A549 (cell line): ENCODE measurements around the gene CCT2. TPM values are rescaled to one million over a fixed set of nuclear protein-coding genes. Genes with fewer than 3 reads are reported as not detected.
A peak's percentile ranks its signal among the peaks of the same experiment; 100 is the strongest.

Source experiments
- ATAC-seq, 2 experiments: fragments of 200-7000 bp in 1 of 2; fragments of >200 bp in 1 of 2; cut with Nextera tagmentation in 1 of 2; cut with Tn5 transposase in 1 of 2; 3 replicates each; pipeline versions ENCODE4 v1.8.0 to v1.9.1; 2018 to 2020; ENCODE audit warnings: mild to moderate bottlenecking in 1 of 2, moderate library complexity in 1 of 2
- CTCF ChIA-PET: fragments of 300-600 bp; sonication (Branson Sonifier 250); formaldehyde crosslinking; extraction: SDS; loops from one replicate; lab custom pipeline; 2021; ENCODE audit warnings: antibody characterized with exemption, inconsistent platforms; lab: Yijun Ruan, JAX
- POLR2A ChIA-PET: fragments of 350-600 bp; formaldehyde crosslinking; extraction: SDS; loops from one replicate; lab custom pipeline; 2021; ENCODE audit warnings: antibody characterized with exemption, inconsistent platforms; lab: Yijun Ruan, JAX
- DNase-seq, 2 experiments: peaks; one replicate each; pipeline versions ENCODE4 v3.0.0 to v3.0.0-alpha.2; 2011 to 2016; ENCODE audit warnings: low read depth in 1 of 2, low spot score in 1 of 2
- FAIRE-seq: peaks from 2 replicates; lab custom pipeline; 2011; peaks lifted over from hg19 to GRCh38; lab: Jason Lieb, UNC
- H3K27ac ChIP-seq, 2 experiments: fragments of >200 bp; sonication (Bioruptor Twin); formaldehyde crosslinking; 3 replicates each; pipeline ENCODE4 v1.5.1; 2016 to 2017
- H3K4me1 ChIP-seq: fragments of >200 bp; sonication (Bioruptor Twin); formaldehyde crosslinking; 3 replicates; pipeline ENCODE4 v1.6.1; 2016
- H3K4me2 ChIP-seq: fragments of >200 bp; sonication (Bioruptor Twin); formaldehyde crosslinking; 3 replicates; pipeline ENCODE4 v1.6.1; 2016
- H3K4me3 ChIP-seq: fragments of >200 bp; sonication (Bioruptor Twin); formaldehyde crosslinking; 3 replicates; pipeline ENCODE4 v1.5.1; 2016
- H3K9me3 ChIP-seq: fragments of >200 bp; sonication (Bioruptor Twin); formaldehyde crosslinking; 3 replicates; pipeline ENCODE4 v1.6.1; 2016
- ATOH8 ChIP-seq: fragments of 250-450 bp; sonication (Bioruptor Pico); IDR thresholded peaks from 2 replicates; pipeline ENCODE4 v1.5.0; 2020; ENCODE audit warnings: low read depth, mild to moderate bottlenecking, moderate library complexity
- BCL3 ChIP-seq: fragments of >200 bp; sonication (Bioruptor Twin); formaldehyde crosslinking; IDR thresholded peaks from 3 replicates; pipeline ENCODE4 v1.6.1; 2016
- CBX2 ChIP-seq: fragments of 200-600 bp; sonication (generic); IDR thresholded peaks from 2 replicates; pipeline ENCODE4 v1.6.1; 2016; ENCODE audit warnings: low read depth, mild to moderate bottlenecking, borderline replicate concordance
- CEBPB ChIP-seq, 2 experiments: fragments of >200 bp in 1 of 2; sonication (Bioruptor Twin) in 1 of 2; formaldehyde crosslinking in 1 of 2; IDR thresholded peaks; 2 replicates each; pipeline ENCODE4 v1.6.1; 2012 to 2016
- CHD4 ChIP-seq: fragments of 200-600 bp; sonication (generic); IDR thresholded peaks from 2 replicates; pipeline ENCODE4 v1.6.1; 2016; ENCODE audit warnings: antibody characterized with exemption, mild to moderate bottlenecking, borderline replicate concordance
- EHF ChIP-seq: fragments of 250-450 bp; sonication (Bioruptor Pico); IDR thresholded peaks from 2 replicates; pipeline ENCODE4 v1.5.0; 2020; ENCODE audit warnings: mild to moderate bottlenecking
- EHMT2 ChIP-seq: fragments of 200-600 bp; sonication (generic); IDR thresholded peaks from 2 replicates; pipeline ENCODE4 v1.6.1; 2016; ENCODE audit warnings: antibody characterized with exemption, low read depth, mild to moderate bottlenecking, moderate library complexity
- FOSB ChIP-seq: fragments of 250-450 bp; sonication (Bioruptor Pico); IDR thresholded peaks from 2 replicates; pipeline ENCODE4 v1.5.0; 2020; ENCODE audit warnings: mild to moderate bottlenecking, moderate library complexity
- FOSL2 ChIP-seq, 2 experiments: fragments of 450-650 bp in 1 of 2; fragments of >200 bp in 1 of 2; sonication (Bioruptor Twin) in 1 of 2; formaldehyde crosslinking; IDR thresholded peaks; 2 replicates each; pipeline versions ENCODE4 v1.5.0 to v1.6.1; 2016 to 2020; ENCODE audit warnings: mild to moderate bottlenecking in 1 of 2, moderate library complexity in 1 of 2
- FOXS1 ChIP-seq: fragments of 250-450 bp; sonication (Bioruptor Pico); IDR thresholded peaks from 2 replicates; pipeline ENCODE4 v1.5.0; 2020; ENCODE audit warnings: mild to moderate bottlenecking, moderate library complexity
- HDAC2 ChIP-seq: fragments of 200-600 bp; sonication (generic); IDR thresholded peaks from 2 replicates; pipeline ENCODE4 v1.6.1; 2016
- HEYL ChIP-seq: fragments of 250-450 bp; sonication (Bioruptor Pico); IDR thresholded peaks from 2 replicates; pipeline ENCODE4 v1.8.0; 2021; ENCODE audit warnings: mild to moderate bottlenecking, moderate library complexity
- HOXA7 ChIP-seq: fragments of 250-450 bp; sonication (Bioruptor Pico); IDR thresholded peaks from 2 replicates; pipeline ENCODE4 v1.5.0; 2020; ENCODE audit warnings: mild to moderate bottlenecking, moderate library complexity
- HOXB13 ChIP-seq: fragments of 250-450 bp; sonication (Bioruptor Pico); IDR thresholded peaks from 2 replicates; pipeline ENCODE4 v1.5.0; 2020; ENCODE audit warnings: low read depth, mild to moderate bottlenecking, moderate library complexity
- HOXB5 ChIP-seq: fragments of 250-450 bp; sonication (Bioruptor Pico); IDR thresholded peaks from 2 replicates; pipeline ENCODE4 v1.5.0; 2020; ENCODE audit warnings: mild to moderate bottlenecking, moderate library complexity
- JUN ChIP-seq, 2 experiments: fragments of >200 bp; sonication (Bioruptor Twin); formaldehyde crosslinking; IDR thresholded peaks; 2 replicates in 1 of 2; 3 replicates in 1 of 2; pipeline ENCODE4 v1.6.1; 2016 to 2017
- JUNB ChIP-seq: fragments of >200 bp; sonication (Bioruptor Twin); formaldehyde crosslinking; IDR thresholded peaks from 2 replicates; pipeline ENCODE4 v1.6.1; 2016
- KDM1A ChIP-seq: fragments of 200-600 bp; sonication (generic); IDR thresholded peaks from 2 replicates; pipeline ENCODE4 v1.6.1; 2016; ENCODE audit warnings: low read depth, mild to moderate bottlenecking
- MAFK ChIP-seq: fragments of 450-650 bp; IDR thresholded peaks from 2 replicates; pipeline ENCODE4 v1.6.1; 2014; ENCODE audit not compliant: partially characterized antibody
- MAZ ChIP-seq: fragments of 150-350 bp; IDR thresholded peaks from 2 replicates; pipeline ENCODE4 v1.6.1; 2014; ENCODE audit warnings: antibody characterized with exemption, low read depth, low read length, borderline replicate concordance
- MYC ChIP-seq: IDR thresholded peaks from 2 replicates; pipeline ENCODE4 v1.6.1; 2012; ENCODE audit warnings: mild to moderate bottlenecking, inconsistent platforms, low read length, improper control_type of control experiment, borderline replicate concordance
- POLR2AphosphoS2 ChIP-seq: conservative IDR thresholded peaks from 2 replicates; pipeline ENCODE4 v1.6.1; 2012; ENCODE audit warnings: low read length, improper control_type of control experiment, inconsistent platforms
- RAD21 ChIP-seq, 2 experiments: fragments of >200 bp in 1 of 2; sonication (Bioruptor Twin) in 1 of 2; formaldehyde crosslinking in 1 of 2; IDR thresholded peaks in 1 of 2; conservative IDR thresholded peaks in 1 of 2; 2 replicates in 1 of 2; 3 replicates in 1 of 2; pipeline ENCODE4 v1.6.1; 2012 to 2018; ENCODE audit warnings: inconsistent platforms in 1 of 2
- RARB ChIP-seq: fragments of 250-450 bp; sonication (Bioruptor Pico); IDR thresholded peaks from 2 replicates; pipeline ENCODE4 v1.8.0; 2021; ENCODE audit warnings: mild to moderate bottlenecking, moderate library complexity
- RCOR1 ChIP-seq: fragments of 150-350 bp; IDR thresholded peaks from 2 replicates; pipeline ENCODE4 v1.6.1; 2014; ENCODE audit warnings: antibody characterized with exemption, low read length, low read depth
- REST ChIP-seq: fragments of 200-600 bp; sonication (generic); IDR thresholded peaks from 2 replicates; pipeline ENCODE4 v1.6.1; 2016; ENCODE audit warnings: antibody characterized with exemption, mild to moderate bottlenecking, moderate library complexity
- RFX5 ChIP-seq: fragments of 450-650 bp; IDR thresholded peaks from 2 replicates; pipeline ENCODE4 v1.7.1; 2014; ENCODE audit warnings: antibody characterized with exemption, mild to moderate bottlenecking, moderate library complexity
- SMC3 ChIP-seq: fragments of >200 bp; sonication (Bioruptor Twin); formaldehyde crosslinking; IDR thresholded peaks from 3 replicates; pipeline ENCODE4 v1.6.1; 2018; ENCODE audit warnings: inconsistent platforms
- TFCP2L1 ChIP-seq: fragments of 250-450 bp; sonication (Bioruptor Pico); IDR thresholded peaks from 2 replicates; pipeline ENCODE4 v1.5.0; 2021; ENCODE audit warnings: mild to moderate bottlenecking
- USF2 ChIP-seq: fragments of 450-650 bp; IDR thresholded peaks from 2 replicates; pipeline ENCODE4 v1.6.1; 2014; ENCODE audit warnings: antibody characterized with exemption
- ZFP36 ChIP-seq: fragments of 450-650 bp; IDR thresholded peaks from 2 replicates; pipeline ENCODE4 v1.6.1; 2014; ENCODE audit warnings: borderline replicate concordance; ENCODE audit not compliant: partially characterized antibody
- ZNF302 ChIP-seq: fragments of 250-450 bp; sonication (Bioruptor Pico); IDR thresholded peaks from 2 replicates; pipeline ENCODE4 v1.9.0; 2021; ENCODE audit warnings: inconsistent platforms, mild to moderate bottlenecking, moderate library complexity
- WGBS: methylation state at CpG from one replicate; pipeline ENCODE4 v1.1.6; 2017; ENCODE audit errors: missing lambda C conversion rate; 5-methylcytosine and 5-hydroxymethylcytosine counted together
- polyA minus RNA-seq: library from RNA; depleted of rRNA, polyadenylated mRNA; stranded (reverse); fragments of >200 nt; gene quantifications from 2 replicates; pipeline ENCODE4 v1.2.3, GENCODE V29; 2011; rRNA and poly(A)+ RNA removed
- polyA plus RNA-seq, 4 experiments: library from polyadenylated mRNA; depleted of rRNA in 3 of 4; stranded (reverse); fragments of >200 nt; fragmentation: RNase III in 1 of 4; extraction: RNeasy Plus Mini Kit Qiagen cat#74134 plus additional on column Dnase treatment in 1 of 4; gene quantifications; 2 replicates in 3 of 4; 3 replicates in 1 of 4; pipeline ENCODE4 v1.2.3, GENCODE V29; 2011 to 2017

The CCT2 gene
- 492 and 548 TPM in 2 replicates for polyA plus RNA-seq (2011; rRNA removed)
- polyA plus RNA-seq (2012; cell fraction: cytosol; rRNA removed): 329 and 423 TPM in 2 replicates
- polyA plus RNA-seq (2012; cell fraction: nucleus; rRNA removed): 206 and 252 TPM in 2 replicates
- polyA plus RNA-seq (2017; fragmentation: RNase III; extraction: RNeasy Plus Mini Kit Qiagen cat#74134 plus additional on column Dnase treatment): 437 to 442 TPM (median 441 TPM) in 3 replicates
- polyA minus RNA-seq: 292 and 323 TPM in 2 replicates

GRCh38 chr12:69585189-69586062 lies at the start of gene CCT2:
CCT2 (plus strand) TSS chr12:69585459; CDS start chr12:69585522, 63 bp downstream.
- Histone ChIP-seq H3K4me3 (peak within 1 kb of the TSS; percentile 90), H3K9me3 (no peaks in the 10 kb centered on the region), H3K4me1 (peaks cover 10% of the 10 kb centered on the region), H3K27ac (peak within 1 kb of the TSS; percentile 96 to 97), H3K4me2 (peak within 1 kb of the TSS; percentile 88)
- peak; percentile 91 to 96 for DNase-seq
- POLR2A ChIA-PET: interaction anchor here (0.5 to 1.4 kb wide), 11 partner anchors 9 to 196 kb away, joined by 3 to 7 read pairs (median 3); partner anchors contain the start of genes FRS2 and LRRC10
- FAIRE-seq: no peak
- 2% methylated on average over 55 of the region's 63 CpGs for WGBS
- ATAC-seq: peak; percentile 94 to 97
- CTCF ChIA-PET: interaction anchor here (0.8 to 4.2 kb wide), 7 partner anchors 13 to 274 kb away, joined by 3 to 23 read pairs (median 3); no protein-coding TSS in a partner anchor
- TF ChIP-seq KDM1A (no peak), FOSB (CRISPR knock-in tag) (peak; percentile 70; the same call in 1 of the 2 replicates), CEBPB (IDR thresholded peaks at IDR 0.05) (no peak), RCOR1 (no peak), EHMT2 (no peak), MAZ (no peak), FOSL2 (IDR thresholded peaks at IDR 0.05) (no peak), FOSL2 (CRISPR knock-in tag; IDR thresholded peaks at IDR 0.05) (0 out of 2 replicates have a peak, but pooled peaks have one; percentile 18), SMC3 (no peak; the same call in 1 of the 3 replicates), CHD4 (no peak), HOXB5 (CRISPR knock-in tag) (0 out of 2 replicates have a peak, but pooled peaks have one; percentile 51), HEYL (CRISPR knock-in tag) (no peak), HDAC2 (no peak), HOXB13 (0 out of 2 replicates have a peak, but pooled peaks have one; percentile 52), CBX2 (no peak), USF2 (0 out of 2 replicates have a peak, but pooled peaks have one; percentile 5), REST (peak; percentile 10; the same call in 1 of the 2 replicates), ZFP36 (no peak), HOXA7 (CRISPR knock-in tag) (0 out of 2 replicates have a peak, but pooled peaks have one; percentile 34), POLR2AphosphoS2 (0 out of 2 replicates have a peak, but pooled peaks have one; percentile 53), ZNF302 (no peak), BCL3 (peak; percentile 95; the same call in 2 of the 3 replicates), ATOH8 (CRISPR knock-in tag) (no peak), FOXS1 (0 out of 2 replicates have a peak, but pooled peaks have one; percentile 69), JUN (IDR thresholded peaks at IDR 0.05) (peak; percentile 93 to 97), MYC (peak; percentile 94), JUNB (no peak), MAFK (no peak), RARB (CRISPR knock-in tag) (no peak), RAD21 (conservative IDR thresholded peaks at IDR 0.05 in 1 of 2, IDR thresholded peaks at IDR 0.05 in 1 of 2) (peak in 1 of 2 experiments; percentile 29; a peak in 2 of 5 replicates), RFX5 (no peak), EHF (CRISPR knock-in tag) (0 out of 2 replicates have a peak, but pooled peaks have one; percentile 57), TFCP2L1 (CRISPR knock-in tag) (no peak)
